Rectal smooth muscle tissue (tissue), 1 donor: Measurements from ENCODE around the gene RNF121.

Source experiments
- H3K27ac ChIP-seq: one replicate; pipeline ENCODE4 v1.7.0; 2013; ENCODE audit warnings: low read depth, low read length, inconsistent platforms
- H3K27me3 ChIP-seq: one replicate; pipeline ENCODE4 v1.7.0; 2013; ENCODE audit warnings: low read length; ENCODE audit not compliant: control insufficient read depth, insufficient read depth
- H3K36me3 ChIP-seq: one replicate; pipeline ENCODE4 v1.7.0; 2013; ENCODE audit warnings: low read length; ENCODE audit not compliant: control insufficient read depth, insufficient read depth
- H3K4me1 ChIP-seq: one replicate; pipeline ENCODE4 v1.7.0; 2013; ENCODE audit warnings: low read length; ENCODE audit not compliant: control insufficient read depth, insufficient read depth
- H3K4me3 ChIP-seq: one replicate; pipeline ENCODE4 v1.7.0; 2013; ENCODE audit warnings: low read length
- H3K9ac ChIP-seq: one replicate; pipeline ENCODE4 v1.7.0; 2013; ENCODE audit warnings: low read length

Gene RNF121

DNA sequence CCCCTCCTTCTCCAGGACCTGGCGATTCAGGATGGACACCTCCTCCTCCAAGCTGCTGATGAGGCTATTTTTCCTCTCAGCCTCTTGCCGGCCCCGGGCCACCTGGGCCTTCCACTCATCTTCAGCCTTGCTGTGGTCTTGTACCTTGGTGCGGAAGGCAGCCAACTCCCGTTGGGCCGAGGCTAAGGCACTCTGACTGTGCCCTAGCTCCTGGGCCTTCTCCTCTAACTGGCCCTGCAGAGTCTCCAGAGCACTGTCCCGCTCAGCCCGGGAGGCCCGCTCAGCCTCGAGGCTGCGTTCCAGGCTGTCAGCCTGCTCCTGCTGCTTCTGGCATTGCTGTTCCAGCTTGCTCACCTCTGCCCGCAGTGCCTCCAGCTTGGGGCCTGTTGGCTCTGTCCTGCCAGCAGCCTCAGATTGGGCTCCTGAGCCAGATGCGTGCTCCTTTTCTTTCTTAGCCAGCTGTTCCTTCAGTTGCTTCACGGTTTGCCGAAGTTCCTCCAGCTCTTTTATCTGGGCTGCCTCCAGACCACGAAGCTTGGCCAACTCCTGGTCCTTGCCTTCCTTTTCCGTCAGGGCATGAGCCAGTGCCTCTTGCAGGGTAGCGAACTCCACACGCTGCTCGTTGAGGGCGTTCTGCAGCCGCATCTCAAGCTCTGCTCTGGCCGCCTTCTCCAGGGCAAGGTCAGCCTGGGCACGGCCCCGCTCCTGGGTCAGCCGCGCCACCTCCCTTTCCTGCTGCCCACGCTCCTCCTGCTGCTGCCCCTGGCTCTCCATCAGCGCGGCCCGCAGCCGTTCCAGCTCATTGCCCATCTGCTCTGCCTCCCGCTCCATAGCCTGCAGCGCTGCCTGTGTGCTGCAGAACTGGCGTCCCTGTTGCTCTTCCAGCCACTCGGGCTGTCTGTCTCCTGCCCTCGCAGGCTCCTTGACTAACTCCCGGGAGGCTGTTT, 85.2 kb downstream of the RNF121 start:
- peaks cover 37% of the 10 kb centered on the region for H3K4me1 ChIP-seq
- H3K36me3 ChIP-seq, result peaks cover 93% of the 10 kb centered on the region
- H3K9ac ChIP-seq, result no peak overlapping the region
- H3K27ac ChIP-seq, result peak overlapping the region; percentile 60
- no peak overlapping the region for H3K4me3 ChIP-seq
- H3K27me3 ChIP-seq, result no peaks in the 10 kb centered on the region

DNA sequence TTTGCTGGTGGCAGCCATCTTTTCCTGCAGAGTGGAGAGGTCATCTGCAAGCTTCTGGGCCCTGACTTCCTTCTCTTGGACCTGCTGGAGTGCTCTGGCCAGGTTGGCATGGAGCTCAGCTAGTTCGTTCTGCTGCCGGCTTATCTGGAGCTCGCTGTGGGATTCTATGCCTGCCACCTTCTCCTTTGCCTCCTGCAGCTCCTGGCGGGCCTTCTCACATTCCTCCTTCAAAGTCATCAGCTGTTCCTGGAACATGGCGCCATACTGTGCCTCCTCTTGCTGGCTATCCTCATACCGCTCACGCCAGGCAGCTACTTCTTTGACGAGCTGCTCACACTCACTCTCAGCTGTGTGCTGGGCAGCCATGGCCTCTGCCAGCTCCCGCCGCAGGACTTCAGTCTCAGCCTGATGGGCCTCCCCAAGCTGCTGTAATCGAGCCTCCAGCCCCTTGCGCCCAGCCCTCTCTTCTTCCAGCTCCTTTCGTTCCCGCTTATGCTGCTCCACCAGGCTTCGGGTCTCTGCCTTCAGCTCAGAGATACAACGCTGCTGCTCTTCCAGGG, 86.0 kb downstream of the RNF121 start:
- Histone ChIP-seq H3K36me3 (peaks cover 94% of the 10 kb centered on the region), H3K4me3 (no peak overlapping the region), H3K9ac (no peak overlapping the region), H3K4me1 (peaks cover 37% of the 10 kb centered on the region), H3K27ac (peak overlapping the region; percentile 60), H3K27me3 (no peaks in the 10 kb centered on the region)

DNA sequence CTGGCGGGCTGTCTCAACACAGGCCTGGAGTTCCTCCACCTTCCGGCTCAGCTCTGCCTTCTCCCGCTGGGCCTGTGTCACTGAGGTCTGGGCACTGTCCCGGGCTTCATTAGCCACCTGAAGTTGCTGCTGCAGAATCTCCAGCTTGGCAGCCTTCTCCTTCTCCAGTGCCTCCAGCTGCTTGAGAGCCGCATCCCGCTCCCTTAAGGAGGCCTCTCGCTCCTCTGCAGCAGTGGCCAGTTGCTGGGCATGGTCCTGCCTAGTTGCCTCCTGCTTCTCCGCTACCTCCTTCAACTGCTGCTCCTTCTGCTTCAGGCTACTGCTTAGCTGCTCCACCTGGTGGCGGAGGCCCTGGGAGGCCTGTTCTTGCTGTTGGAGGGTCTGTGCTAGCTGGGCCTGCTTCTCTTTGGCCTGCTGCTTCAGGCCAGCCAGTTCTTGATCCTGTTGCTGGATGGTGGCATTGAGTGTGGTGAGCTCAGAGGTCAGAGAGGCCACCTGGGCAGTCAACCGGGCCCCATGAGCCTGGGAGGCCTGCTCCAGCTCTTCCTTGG, 86.7 kb downstream of the RNF121 start:
- Histone ChIP-seq H3K4me3 (no peak overlapping the region), H3K27me3 (no peaks in the 10 kb centered on the region), H3K4me1 (peaks cover 37% of the 10 kb centered on the region), H3K36me3 (peaks cover 92% of the 10 kb centered on the region), H3K27ac (no peak overlapping the region), H3K9ac (no peak overlapping the region)

DNA sequence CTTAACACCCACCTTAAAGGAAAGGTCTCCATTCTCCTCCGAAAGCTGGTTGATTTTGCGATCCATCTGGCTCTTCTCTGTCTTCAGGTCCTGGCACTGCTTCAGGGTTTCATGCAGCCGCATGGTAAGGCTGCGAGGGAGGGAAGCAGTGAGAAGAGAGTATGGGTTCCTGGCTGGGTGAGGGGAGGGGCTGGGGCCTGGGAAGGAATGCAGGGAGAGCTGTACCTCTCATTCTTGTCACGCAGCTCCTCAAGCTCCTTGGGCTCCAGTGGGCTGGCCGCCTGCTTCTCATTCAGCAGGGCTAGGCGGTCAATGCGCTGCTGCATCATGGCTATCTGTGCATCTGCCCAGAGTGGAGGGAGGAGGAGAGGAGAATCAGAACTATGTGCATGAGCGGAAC, 89.3 kb downstream of the RNF121 start:
- Histone ChIP-seq H3K27ac (no peak overlapping the region), H3K27me3 (no peaks in the 10 kb centered on the region), H3K9ac (no peak overlapping the region), H3K36me3 (peaks cover 88% of the 10 kb centered on the region), H3K4me3 (no peak overlapping the region), H3K4me1 (peaks cover 26% of the 10 kb centered on the region)

DNA sequence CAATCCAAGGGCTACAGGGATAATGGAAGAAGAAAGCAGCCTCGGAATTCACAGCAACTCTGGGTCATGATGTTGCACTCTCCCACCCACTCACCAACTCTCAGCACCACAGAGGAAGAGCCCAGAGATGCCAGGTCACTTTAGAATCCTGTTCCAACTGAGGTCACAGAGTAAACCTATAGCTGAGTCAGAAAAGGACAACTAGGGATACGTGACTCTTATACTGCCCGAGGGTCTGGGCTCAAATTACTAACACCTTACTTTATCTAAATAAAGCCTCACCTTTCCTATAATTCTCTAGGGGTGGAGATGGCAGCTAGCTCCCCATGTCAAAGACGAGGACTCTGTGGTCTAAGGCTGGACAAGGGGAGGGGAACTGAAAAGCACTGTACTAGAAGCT, 94.5 kb downstream of the RNF121 start:
- H3K4me1 ChIP-seq, result peaks cover 11% of the 10 kb centered on the region
- no peak overlapping the region for H3K27ac ChIP-seq
- no peaks in the 10 kb centered on the region for H3K27me3 ChIP-seq
- H3K4me3 ChIP-seq, result no peak overlapping the region
- H3K9ac ChIP-seq, result no peak overlapping the region
- H3K36me3 ChIP-seq, result peaks cover 61% of the 10 kb centered on the region

DNA sequence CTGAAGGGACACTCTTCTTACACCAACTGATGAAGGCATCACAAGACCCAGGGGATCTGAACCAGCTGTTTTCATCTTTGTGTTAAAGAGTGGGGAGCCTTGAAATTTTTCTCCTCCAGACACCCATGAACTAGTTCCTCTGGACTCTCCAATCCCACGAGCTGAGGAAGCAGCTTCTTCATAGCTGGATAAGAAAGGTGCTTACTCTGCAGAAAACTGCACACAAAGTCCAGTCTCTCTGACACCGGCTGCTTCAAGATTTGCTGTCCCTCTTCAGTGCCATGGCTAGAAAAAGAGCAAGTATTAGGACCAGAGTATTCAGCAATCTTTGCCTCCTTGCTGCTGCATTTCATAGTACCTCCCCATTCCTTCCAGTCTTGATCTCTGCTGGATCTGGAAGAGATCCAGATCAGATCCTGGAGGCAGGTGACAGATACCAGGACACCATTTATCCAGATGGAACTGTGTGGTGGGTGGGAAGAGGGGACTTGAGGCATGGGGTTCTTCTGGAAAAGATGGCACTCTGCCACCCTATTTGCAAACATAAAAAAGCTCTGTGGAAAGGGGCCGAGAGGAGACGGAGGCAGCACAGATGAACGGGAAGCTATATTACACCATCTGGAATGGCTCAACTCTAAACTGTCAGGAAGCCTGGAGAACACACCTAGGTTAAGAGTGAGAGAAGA, 95.4 kb downstream of the RNF121 start:
- H3K9ac ChIP-seq, result no peak overlapping the region
- peaks cover 61% of the 10 kb centered on the region for H3K36me3 ChIP-seq
- peaks cover 11% of the 10 kb centered on the region for H3K4me1 ChIP-seq
- H3K27ac ChIP-seq, result no peak overlapping the region
- no peaks in the 10 kb centered on the region for H3K27me3 ChIP-seq
- no peak overlapping the region for H3K4me3 ChIP-seq

DNA sequence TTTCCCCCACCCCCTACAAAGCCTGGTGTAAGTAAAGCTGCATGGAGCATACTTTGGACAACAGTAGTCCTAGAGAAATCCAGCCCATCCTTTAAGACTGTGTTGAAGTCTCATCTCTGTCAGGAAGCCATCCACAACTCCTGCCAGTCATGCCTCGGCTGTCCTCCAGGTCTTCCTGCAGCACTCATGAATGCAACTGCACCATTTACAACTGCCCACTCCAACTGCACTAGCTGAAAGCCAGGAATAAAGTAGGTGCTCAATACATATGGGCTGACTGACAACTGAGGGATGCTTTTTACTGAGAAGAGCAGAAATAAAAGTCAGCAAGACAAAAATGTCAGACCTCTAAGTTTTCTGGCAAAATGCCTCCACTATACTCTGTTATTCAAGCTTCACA, 97.2 kb downstream of the RNF121 start:
- Histone ChIP-seq H3K36me3 (peaks cover 50% of the 10 kb centered on the region), H3K27ac (no peak overlapping the region), H3K9ac (no peak overlapping the region), H3K27me3 (no peaks in the 10 kb centered on the region), H3K4me3 (no peak overlapping the region), H3K4me1 (peaks cover 18% of the 10 kb centered on the region)

DNA sequence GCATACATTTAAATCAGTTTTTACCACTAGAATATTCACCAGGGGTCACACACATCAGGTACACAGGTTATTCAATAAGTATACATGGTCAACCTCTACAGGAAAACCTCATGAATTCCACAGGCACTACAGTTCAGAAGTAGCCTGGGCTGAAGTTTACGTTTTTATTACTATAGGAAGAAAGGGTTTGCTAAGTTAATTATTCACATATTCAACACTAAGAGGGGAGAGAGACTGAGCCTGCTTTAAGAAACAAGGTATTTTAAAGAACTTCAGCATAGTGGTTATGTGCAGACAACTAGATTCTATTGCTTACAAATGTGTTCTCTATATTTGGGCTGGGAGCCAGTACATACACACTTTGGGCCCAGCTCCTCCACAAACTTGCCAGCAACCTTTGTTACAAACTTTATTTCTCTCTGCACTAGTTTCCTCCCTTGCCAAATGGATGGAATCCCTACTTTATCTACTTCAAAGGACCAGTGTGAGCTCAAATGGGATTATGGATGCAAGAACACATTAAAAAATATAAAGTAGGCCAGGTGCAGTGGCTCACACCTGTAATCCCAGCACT, 101.7 kb downstream of the RNF121 start:
- H3K4me1 ChIP-seq, result peaks cover 20% of the 10 kb centered on the region
- no peak overlapping the region for H3K9ac ChIP-seq
- H3K27ac ChIP-seq, result no peak overlapping the region
- H3K36me3 ChIP-seq, result peaks cover 30% of the 10 kb centered on the region
- no peaks in the 10 kb centered on the region for H3K27me3 ChIP-seq
- no peak overlapping the region for H3K4me3 ChIP-seq

DNA sequence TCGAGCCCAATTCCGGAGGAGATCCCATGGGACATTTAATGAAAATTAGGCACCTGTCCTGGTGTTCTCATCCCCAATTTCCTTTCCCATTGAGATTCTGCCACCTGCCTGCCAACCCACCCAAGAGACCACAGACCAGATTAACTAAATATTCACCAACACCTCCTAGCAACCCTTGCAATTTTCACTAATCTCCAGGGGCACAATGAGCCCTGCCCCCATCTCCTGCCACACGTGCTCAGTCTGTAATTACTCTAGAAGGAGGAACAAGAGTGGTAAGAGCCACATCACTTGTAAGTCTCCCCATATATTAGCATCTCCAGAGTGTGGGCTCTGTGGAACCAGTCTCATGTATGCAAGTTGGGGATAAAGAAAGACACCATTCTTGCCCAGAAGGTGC, 107.8 kb downstream of the RNF121 start:
- Histone ChIP-seq H3K4me1 (peaks cover 28% of the 10 kb centered on the region), H3K27ac (no peak overlapping the region), H3K9ac (no peak overlapping the region), H3K36me3 (peaks cover 3% of the 10 kb centered on the region), H3K27me3 (no peaks in the 10 kb centered on the region), H3K4me3 (no peak overlapping the region)

DNA sequence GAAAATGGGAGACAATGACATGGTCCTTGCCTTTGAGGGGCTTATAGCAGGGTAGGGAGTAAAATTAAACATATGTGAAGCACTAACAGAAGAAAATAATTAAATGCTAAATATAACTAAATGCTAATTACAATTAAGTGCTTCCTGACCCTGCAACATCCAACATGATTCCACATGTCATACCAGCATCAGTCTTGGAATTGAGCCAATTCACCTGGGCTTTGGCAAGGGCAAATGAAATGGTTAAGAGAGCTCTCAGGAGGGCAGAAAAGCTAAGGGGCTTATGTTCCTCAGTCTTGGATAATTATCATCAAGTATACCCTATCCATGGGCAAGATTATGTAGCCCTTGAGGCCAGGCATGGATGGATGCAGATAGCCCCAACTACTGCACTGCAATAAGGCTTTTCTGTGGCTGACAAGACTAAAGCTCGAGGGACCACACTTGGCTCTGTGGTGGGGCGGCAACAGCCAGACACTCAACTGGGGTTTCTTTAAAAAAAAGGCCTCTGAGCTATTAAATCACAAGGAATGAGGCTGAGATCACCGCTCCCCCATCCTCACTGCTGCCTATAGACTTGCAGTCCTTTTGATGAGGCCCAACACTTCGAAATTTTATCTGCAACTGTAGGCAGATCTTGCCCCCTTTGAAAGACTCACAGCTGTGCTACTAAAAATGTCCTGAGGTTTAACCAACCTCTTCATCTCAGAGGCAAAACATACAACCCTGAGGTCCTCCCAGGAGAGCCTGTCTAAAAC, 108.9 kb downstream of the RNF121 start:
- Histone ChIP-seq H3K9ac (no peak overlapping the region), H3K4me3 (peak overlapping the region; percentile 42), H3K4me1 (peaks cover 35% of the 10 kb centered on the region)

DNA sequence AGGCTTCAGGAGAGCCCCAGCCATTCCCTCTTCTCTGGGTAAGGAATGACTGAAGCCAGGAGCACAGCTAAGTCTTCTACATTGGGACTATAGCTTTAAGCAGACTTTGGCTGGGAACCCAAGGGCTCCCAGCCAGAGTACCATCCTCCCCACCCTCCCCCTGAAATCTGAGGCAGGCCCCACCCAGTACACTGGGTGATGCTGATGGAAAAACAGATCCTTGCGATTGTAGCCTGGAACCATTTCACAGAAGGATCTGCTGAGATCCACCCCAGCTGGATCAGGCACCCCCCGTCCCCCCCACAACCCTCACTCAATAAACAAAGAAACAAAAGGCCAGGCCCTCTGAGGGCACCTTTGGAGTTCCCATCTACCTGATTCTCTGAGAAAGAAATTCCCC, 109.6 kb downstream of the RNF121 start:
- Histone ChIP-seq H3K27me3 (no peaks in the 10 kb centered on the region), H3K4me3 (peak overlapping the region; percentile 76), H3K36me3 (peaks cover 3% of the 10 kb centered on the region), H3K27ac (peak overlapping the region; percentile 99), H3K9ac (peak overlapping the region; percentile 19), H3K4me1 (peaks cover 38% of the 10 kb centered on the region)

More for the DNA sequence above, 108.9 kb downstream of the RNF121 start:
- Histone ChIP-seq H3K27ac (peak overlapping the region; percentile 99), H3K36me3 (peaks cover 3% of the 10 kb centered on the region), H3K27me3 (no peaks in the 10 kb centered on the region)
